HG02885 (cell line): ENCODE results near the gene SCRN1.
"Not testable (repeated sequence)": the region's sequence is repeated elsewhere in the genome, so short reads cannot be mapped to it uniquely, and the experiment has no call there.

Experiments used
- ATAC-seq: cut with Tn5 transposase; IDR thresholded peaks from one replicate; pipeline ENCODE4 v1.9.1; 2021; ENCODE audit warnings: mild to moderate bottlenecking; ENCODE audit not compliant: unreplicated experiment, poor library complexity

SCRN1 gene

GRCh38 chr7:29896685-29897411 is 92.8 kb downstream of the SCRN1 start:
- ATAC-seq = no peak

- ATAC-seq = no peak
Observed at GRCh38 chr7:29895559-29895958, 94.0 kb downstream of the SCRN1 start.

GRCh38 chr7:29894256-29894655 is 95.3 kb downstream of the SCRN1 start:
- ATAC-seq = no peak

DNA sequence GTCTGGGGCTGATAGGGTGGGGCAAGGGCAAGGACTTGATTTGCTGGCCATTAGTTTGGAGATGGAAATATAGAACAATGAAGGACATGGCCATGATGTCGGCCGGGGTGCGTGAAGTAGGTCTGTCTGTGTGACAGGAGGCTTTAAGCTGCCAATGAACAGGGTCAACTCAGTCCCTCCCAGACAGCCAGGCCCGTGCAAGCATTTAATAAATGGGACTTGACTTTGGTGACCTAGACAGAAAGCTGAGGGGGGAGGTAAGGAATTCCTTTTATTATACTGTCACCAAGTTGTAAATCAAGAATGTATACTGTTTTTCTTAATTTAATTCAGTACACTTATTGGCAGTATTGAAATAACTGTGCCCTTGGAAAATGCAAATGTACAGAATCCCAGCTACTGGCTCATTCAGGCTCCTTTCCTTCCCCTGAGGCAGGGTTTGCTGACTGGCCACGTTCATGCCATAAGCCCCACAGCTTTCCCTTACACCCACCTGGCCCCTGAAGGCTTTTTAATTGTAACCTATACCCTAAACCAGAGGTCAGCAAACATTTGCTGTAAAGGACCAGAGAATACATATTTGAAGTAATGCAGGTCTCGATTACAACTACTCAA is 96.1 kb downstream of the SCRN1 start:
- ATAC-seq = no peak

DNA sequence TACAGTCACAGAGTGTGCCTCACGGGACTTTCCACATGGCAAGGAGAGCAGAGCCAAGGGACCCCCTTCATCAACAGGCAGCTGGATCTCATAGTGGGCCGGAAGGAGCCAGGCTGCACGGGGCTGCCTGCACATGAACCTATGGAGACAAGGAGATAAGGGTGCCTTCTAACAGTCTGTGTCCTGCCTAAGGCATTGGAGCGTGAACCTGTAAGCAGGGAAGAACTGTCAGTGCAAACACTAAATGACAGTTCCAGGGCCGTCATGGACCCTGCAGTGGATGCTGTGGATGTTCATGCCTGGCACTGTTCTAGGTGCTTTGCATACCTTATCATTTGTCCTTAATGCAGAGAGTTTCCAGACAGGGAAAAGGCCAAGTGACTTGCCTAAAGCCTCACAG is 97.4 kb downstream of the SCRN1 start:
- ATAC-seq = no peak

DNA sequence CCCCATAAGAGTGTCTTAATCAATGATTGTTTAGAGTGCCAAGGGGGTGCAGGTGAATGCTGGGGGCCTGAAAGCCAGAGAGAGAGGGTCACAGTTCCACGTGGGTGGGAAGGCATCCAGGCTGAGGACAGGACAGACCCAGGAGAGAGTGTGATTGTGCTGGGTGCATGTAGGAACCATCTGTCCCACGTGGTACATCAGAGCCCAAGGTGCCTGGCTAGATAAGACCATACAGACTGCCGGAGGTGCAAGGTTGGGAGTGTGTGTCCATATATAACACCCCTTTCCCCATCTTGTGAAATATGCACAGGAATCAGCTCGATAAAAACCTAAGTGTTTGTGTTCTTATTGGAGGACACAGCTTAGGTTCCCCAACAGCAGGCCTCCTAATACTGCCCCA is 97.8 kb downstream of the SCRN1 start:
- no peak for ATAC-seq

DNA sequence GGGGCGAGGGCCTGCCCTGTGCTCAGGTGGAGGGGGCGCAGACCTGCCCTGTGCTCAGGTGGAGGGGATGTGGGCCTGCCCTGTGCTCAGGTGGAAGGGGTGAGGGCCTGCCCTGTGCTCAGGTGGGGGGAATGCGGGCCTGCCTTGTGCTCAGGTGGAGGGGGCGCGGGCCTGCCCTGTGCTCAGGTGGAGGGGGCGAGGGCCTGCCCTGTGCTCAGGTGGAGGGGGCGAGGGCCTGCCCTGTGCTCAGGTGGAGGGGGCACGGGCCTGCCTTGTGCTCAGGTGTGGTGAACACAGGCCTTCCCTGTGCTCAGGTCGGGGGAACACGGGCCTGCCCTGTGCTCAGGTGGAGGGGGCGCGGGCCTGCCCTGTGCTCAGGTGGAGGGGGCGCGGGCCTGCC is 98.8 kb downstream of the SCRN1 start:
- not testable (repeated sequence) for ATAC-seq

DNA sequence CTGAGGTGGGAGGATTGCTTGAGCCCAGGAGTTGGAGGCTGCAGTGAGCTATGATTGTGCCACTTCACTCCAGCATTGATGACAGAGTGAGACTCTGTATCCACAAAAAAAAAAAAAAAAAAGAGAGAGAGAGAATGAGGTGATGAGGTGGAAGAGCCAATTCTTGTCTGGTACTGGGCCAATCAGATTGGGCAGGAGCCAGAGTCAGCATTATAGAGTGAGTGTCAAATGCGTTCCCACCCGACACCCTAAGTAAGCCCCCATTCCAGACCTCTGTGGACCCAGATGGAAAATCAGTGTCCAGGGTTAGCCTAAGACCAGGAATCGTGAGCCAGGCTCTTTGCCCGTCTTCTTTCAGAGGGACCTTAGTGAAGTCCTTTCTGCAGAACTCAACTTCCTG is 99.3 kb downstream of the SCRN1 start:
- no peak for ATAC-seq

DNA sequence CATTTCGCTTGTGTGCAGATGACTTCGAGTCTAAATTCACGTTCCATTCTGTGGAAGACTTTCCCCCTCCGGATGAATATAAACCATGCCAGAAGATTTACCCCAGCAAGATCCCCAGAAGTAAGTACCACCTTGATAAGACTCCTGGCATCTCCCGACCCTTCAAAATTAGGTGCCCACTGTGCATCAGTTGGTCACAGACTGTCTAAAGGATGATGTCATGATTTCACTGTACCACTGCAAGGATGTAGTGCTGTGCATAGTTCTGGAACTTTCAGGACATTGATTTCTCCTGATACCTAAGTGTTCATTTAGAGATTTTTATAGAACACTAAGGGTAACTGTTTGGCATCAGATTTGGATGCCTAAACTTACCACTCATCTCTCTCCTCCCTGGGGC is 100.3 kb downstream of the SCRN1 start:
- no peak for ATAC-seq

GRCh38 chr7:29888006-29888405 is 101.6 kb downstream of the SCRN1 start:
- ATAC-seq = no peak

DNA sequence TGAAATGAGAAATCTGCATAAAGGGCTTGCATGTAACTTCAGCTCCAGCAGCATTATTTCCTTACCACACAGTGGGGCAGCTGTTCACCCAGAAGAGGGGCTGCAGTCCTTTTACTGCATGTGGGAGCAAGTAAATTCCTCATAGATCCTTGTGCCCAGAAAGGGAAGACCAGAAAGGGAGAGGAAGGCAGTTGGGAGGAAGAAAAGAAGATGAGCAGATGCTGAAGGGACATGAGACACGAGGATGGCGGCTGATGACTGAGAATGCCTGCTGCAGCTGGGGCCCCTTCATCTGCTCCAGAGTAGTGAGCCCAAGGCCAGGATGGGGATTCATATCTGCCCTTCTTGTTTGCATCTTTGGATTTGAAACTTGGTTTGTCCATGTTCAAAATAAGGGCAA is 102.8 kb downstream of the SCRN1 start:
- no peak for ATAC-seq

- no peak for ATAC-seq
Observed at GRCh38 chr7:29885626-29886025, 104.0 kb downstream of the SCRN1 start.

- ATAC-seq = no peak
Observed at GRCh38 chr7:29884399-29885272, 105.0 kb downstream of the SCRN1 start.

GRCh38 chr7:29883462-29884398 is 105.9 kb downstream of the SCRN1 start:
- no peak for ATAC-seq

DNA sequence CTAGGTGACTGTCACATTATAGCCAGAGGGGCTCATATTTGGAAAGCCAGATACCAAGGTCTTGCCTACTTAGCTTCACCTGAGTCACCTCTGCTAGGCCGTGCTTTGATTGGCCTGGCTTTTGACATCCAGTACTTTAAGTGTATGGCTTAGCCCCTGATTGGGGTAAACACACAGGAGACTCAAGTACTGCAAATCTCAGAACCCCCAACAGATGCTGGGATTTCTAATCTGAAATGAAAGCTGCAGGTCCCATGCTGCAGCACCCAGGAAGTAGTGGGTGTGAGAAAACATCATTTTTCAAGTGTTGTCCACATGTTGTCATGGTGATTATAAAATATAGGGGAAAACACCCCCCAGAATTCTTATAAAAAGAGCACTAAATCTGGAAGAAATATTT is 107.1 kb downstream of the SCRN1 start:
- no peak for ATAC-seq

DNA sequence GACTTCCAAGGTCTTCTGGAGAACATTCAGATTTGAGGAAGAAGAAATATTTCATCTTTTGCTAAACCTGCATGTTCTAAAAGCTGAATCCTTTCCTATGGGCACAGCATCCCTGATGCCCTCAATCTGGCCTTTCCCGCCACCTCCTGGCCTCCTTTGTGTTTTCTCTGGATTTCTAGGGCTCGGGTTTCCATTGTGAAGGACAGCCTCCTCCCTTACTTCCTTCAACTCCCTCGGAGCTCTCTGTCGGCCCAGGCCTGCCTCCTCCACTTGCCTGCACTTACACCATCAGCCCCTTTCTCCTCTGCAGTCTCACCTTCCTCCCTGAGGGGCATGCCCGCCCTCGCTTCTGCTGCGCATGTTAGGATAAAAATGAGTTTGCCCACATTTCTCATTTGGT is 107.9 kb downstream of the SCRN1 start:
- no peak for ATAC-seq

DNA sequence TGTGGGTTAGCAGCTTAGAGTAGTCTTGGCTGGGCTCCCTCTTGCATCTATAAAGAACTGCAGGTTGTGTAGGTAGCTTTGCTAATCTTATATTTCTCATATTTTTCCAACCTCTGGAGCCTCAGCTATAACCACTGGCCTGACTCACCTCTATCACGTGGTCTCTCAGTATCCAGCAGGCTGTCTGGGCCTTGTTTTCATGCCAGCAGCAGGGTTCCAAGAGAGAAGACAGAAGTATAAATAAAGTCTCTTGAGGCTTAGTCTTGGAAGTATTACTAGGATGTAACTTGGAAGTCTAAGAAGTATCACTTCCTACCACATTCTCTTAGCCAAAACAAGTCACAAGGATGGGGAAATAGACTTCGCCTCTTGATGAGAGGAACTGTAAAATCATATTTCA is 110.0 kb downstream of the SCRN1 start:
- ATAC-seq = no peak

DNA sequence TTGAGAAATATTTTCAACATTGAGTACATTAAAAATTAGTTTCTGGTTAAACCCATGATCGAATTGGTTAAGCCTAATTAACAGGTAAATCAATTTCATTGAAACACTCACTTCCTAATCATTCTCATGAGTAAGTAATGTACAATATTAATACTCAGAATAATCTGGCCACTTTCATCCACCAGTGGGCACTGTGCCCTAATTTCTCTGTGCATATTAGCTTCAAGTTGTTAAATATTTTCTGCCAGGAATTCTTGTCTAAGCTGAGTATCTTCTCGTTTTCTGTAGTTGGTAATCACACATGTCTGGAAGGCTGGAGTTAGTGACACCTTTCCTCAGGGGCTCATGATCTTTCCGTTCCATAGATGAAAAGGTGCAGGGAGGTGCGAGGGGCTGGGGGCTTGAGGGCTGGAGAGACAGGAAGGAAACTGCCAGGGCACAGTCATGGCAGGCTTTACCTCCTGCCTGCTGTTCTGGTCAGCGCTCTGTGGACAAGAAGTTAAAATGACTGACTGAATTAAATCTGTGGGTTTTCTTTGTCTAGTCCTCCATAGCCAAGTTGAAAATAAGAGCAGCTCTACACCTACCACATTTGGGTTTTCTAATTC is 111.4 kb downstream of the SCRN1 start:
- ATAC-seq = no peak

GRCh38 chr7:29877196-29877595 is 112.4 kb downstream of the SCRN1 start:
- ATAC-seq = no peak

DNA sequence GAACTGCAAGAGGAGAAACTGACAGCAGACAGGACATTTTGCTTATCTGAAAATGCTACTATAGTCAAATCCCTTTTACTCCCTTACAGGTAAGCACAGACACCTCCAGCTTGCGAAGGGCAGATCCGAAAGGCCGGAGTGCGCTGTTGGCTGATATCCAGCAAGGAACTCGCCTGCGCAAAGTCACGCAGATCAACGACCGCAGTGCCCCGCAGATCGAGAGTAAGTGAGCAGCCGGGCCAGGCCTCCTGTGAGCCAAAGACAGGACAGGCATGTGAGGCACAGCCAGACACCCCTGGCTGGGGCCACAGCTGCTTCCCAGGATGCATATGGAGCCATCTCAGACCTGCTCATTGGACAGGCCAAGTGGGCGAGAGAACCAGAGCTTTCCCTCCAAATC is 113.9 kb downstream of the SCRN1 start:
- no peak for ATAC-seq
